OCI-LY7 (cell line): ENCODE results near the gene SHPK. TPM values are rescaled to one million over a fixed set of nuclear protein-coding genes. Genes with fewer than 3 reads are reported as not detected.

ENCODE experiments used
- BruUV-seq: library from RNA; stranded (reverse); fragments of 400-500 nt; replicated peaks from 2 replicates; lab custom pipeline; 2021; lab: Mats Ljungman, UMichigan
- CTCF ChIA-PET: fragments of 300-600 bp; sonication (Branson Sonifier 250); formaldehyde crosslinking; loops from one replicate; lab custom pipeline; 2022; ENCODE audit warnings: antibody characterized with exemption; ENCODE audit not compliant: unreplicated experiment; lab: Charles Lee
- POLR2A ChIA-PET: fragments of 300-600 bp; sonication (Branson Sonifier 250); formaldehyde crosslinking; loops from one replicate; lab custom pipeline; 2022; ENCODE audit warnings: antibody characterized with exemption; lab: Charles Lee
- DNase-seq: peaks from one replicate; pipeline ENCODE4 v3.0.0-alpha.2; 2015; ENCODE audit warnings: low spot score
- H2AFZ ChIP-seq: fragments of 200-600 bp; sonication (generic), shearing (Covaris generic); 2 replicates; pipeline ENCODE4 v1.6.1; 2014; ENCODE audit warnings: mild to moderate bottlenecking, antibody characterized with exemption, low read length, moderate library complexity
- H3K27ac ChIP-seq: fragments of 200-600 bp; sonication (generic); 2 replicates; pipeline ENCODE4 v1.5.1; 2014; ENCODE audit warnings: mixed run types, low read depth, mild to moderate bottlenecking, moderate library complexity, low read length, inconsistent platforms; ENCODE audit not compliant: poor library complexity, severe bottlenecking
- H3K36me3 ChIP-seq: fragments of 200-600 bp; sonication (generic); 2 replicates; pipeline ENCODE4 v1.6.1; 2014; ENCODE audit warnings: mild to moderate bottlenecking, antibody characterized with exemption, low read length, moderate library complexity, mixed read lengths; ENCODE audit not compliant: insufficient read depth
- H3K4me1 ChIP-seq: fragments of 200-600 bp; sonication (generic); 2 replicates; pipeline ENCODE4 v1.5.1; 2014; ENCODE audit warnings: mild to moderate bottlenecking, low read length; ENCODE audit not compliant: insufficient read depth, poor library complexity, severe bottlenecking
- H3K4me2 ChIP-seq: fragments of 200-600 bp; sonication (generic); 2 replicates; pipeline ENCODE4 v1.6.1; 2014; ENCODE audit warnings: mild to moderate bottlenecking, low read length
- H3K4me3 ChIP-seq: fragments of 200-600 bp; sonication (generic); 2 replicates; pipeline ENCODE4 v1.5.1; 2014; ENCODE audit warnings: mild to moderate bottlenecking, low read depth, low read length; ENCODE audit not compliant: poor library complexity, severe bottlenecking
- H3K79me2 ChIP-seq: fragments of 200-600 bp; sonication (generic); 2 replicates; pipeline ENCODE4 v1.6.1; 2016; ENCODE audit warnings: low read depth, mild to moderate bottlenecking, low read length, moderate library complexity, mixed read lengths; ENCODE audit not compliant: insufficient read depth
- H3K9me2 ChIP-seq: fragments of 200-600 bp; sonication (generic); 2 replicates; pipeline ENCODE4 v1.6.1; 2016; ENCODE audit warnings: mild to moderate bottlenecking, low read length, mixed read lengths; ENCODE audit not compliant: insufficient read depth
- H3K9me3 ChIP-seq: fragments of 200-600 bp; sonication (generic); 2 replicates; pipeline ENCODE4 v1.6.1; 2014; ENCODE audit warnings: mild to moderate bottlenecking, mixed run types, low read length, mixed read lengths
- H4K20me1 ChIP-seq: fragments of 200-600 bp; sonication (generic); 2 replicates; pipeline ENCODE4 v1.6.1; 2014; ENCODE audit warnings: mild to moderate bottlenecking, antibody characterized with exemption, low read length, moderate library complexity, mixed read lengths; ENCODE audit not compliant: insufficient read depth
- CTCF ChIP-seq: fragments of 200-600 bp; sonication (generic); conservative IDR thresholded peaks from 2 replicates; pipeline ENCODE4 v1.5.1; 2014; ENCODE audit warnings: mild to moderate bottlenecking, antibody characterized with exemption, low read length, moderate library complexity, mixed read lengths
- EZH2phosphoT487 ChIP-seq: fragments of 200-600 bp; sonication (generic); IDR thresholded peaks from 2 replicates; pipeline ENCODE4 v1.6.1; 2018; ENCODE audit warnings: low read depth, borderline replicate concordance, mild to moderate bottlenecking, mixed run types, antibody characterized with exemption, low read length, moderate library complexity, mixed read lengths
- intact Hi-C: fragments of 100-400 bp; cut with micrococcal nuclease; formaldehyde crosslinking; loops from one replicate; pipeline ENCODE4 v1.10.0; 2022; ENCODE audit not compliant: unreplicated experiment
- total RNA-seq, 2 experiments: library from RNA; depleted of rRNA in 1 of 2; stranded (reverse); fragments of >200 nt in 1 of 2; shearing (Covaris generic) in 1 of 2; gene quantifications; 2 replicates each; pipeline ENCODE4 v1.2.3, GENCODE V29; 2014 to 2022

SHPK gene
- total RNA-seq, 2 experiments from 2014 or later, result 16.9 to 17.0 TPM

GRCh38 chr17:3610523-3610922 is 25.5 kb downstream of the SHPK start:
- POLR2A ChIA-PET, result no interaction called here
- Histone ChIP-seq H3K4me3 (no peak overlapping the region), H3K27ac (no peak overlapping the region), H3K9me2 (no peaks in the 10 kb centered on the region), H3K79me2 (no peaks in the 10 kb centered on the region), H3K9me3 (no peaks in the 10 kb centered on the region), H4K20me1 (no peaks in the 10 kb centered on the region), H2AFZ (no peak overlapping the region), H3K4me2 (no peak overlapping the region), H3K4me1 (no peaks in the 10 kb centered on the region), H3K36me3 (peaks cover 68% of the 10 kb centered on the region)
- TF ChIP-seq CTCF (no peak), EZH2phosphoT487 (no peak)
- no peak for DNase-seq
- intact Hi-C loops, result no loop called here
- CTCF ChIA-PET, result no interaction called here
- no TSS peak for BruUV-seq

DNA sequence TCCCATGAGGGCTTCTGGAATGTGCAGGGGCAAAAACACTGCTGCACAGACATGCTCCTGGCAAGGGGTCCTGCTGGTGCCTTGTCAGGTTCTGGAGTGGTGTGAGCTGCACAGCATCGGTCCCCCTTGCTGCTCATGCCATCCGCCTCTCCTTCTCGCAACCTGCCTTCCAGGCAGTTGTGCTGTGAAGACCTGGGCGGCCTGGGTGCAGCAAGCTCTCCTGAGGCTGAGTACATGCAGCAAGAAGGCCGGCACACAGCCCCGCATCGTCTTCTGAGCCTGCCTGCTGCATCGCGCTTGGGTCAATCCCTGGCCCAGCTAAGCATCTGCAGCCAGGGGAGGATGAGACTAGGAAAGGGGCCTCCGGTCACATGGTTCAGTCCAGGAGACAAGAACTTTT is 26.4 kb downstream of the SHPK start:
- Histone ChIP-seq H2AFZ (no peak overlapping the region), H3K4me1 (no peaks in the 10 kb centered on the region)
- CTCF ChIA-PET, result no interaction called here

More for the DNA sequence above, 26.4 kb downstream of the SHPK start:
- no peaks in the 10 kb centered on the region for H3K9me2 ChIP-seq
- H3K27ac ChIP-seq, result no peak overlapping the region
- no peaks in the 10 kb centered on the region for H3K9me3 ChIP-seq
- H3K4me3 ChIP-seq, result no peak overlapping the region
- TF ChIP-seq CTCF (no peak), EZH2phosphoT487 (no peak)
- H3K36me3 ChIP-seq, result peaks cover 60% of the 10 kb centered on the region
- no peak for DNase-seq
- BruUV-seq, result no TSS peak
- H3K79me2 ChIP-seq, result no peaks in the 10 kb centered on the region
- H3K4me2 ChIP-seq, result no peak overlapping the region
- POLR2A ChIA-PET, result no interaction called here
- H4K20me1 ChIP-seq, result no peaks in the 10 kb centered on the region
- intact Hi-C loops, result no loop called here
